K562 (cell line): ENCODE results near the gene CRK. TPM values are rescaled to one million over a fixed set of nuclear protein-coding genes. Genes with fewer than 3 reads are reported as not detected.

Experiments used
- CEBPZ ChIP-seq: fragments of 150-350 bp; IDR thresholded peaks from 2 replicates; pipeline ENCODE4 v1.6.1; 2014; ENCODE audit warnings: low read depth, mild to moderate bottlenecking, low read length, borderline replicate concordance
- GTF2F1 ChIP-seq: IDR thresholded peaks from 2 replicates; pipeline ENCODE4 v1.6.1; 2011; ENCODE audit warnings: low read depth, low read length, improper control_type of control experiment
- MAZ ChIP-seq, 2 experiments: fragments of 450-650 bp in 1 of 2; sonication (generic) in 1 of 2; formaldehyde crosslinking; IDR thresholded peaks in 1 of 2; conservative IDR thresholded peaks in 1 of 2; 2 replicates each; pipeline versions ENCODE4 v1.4.0 to v1.5.0; 2020; ENCODE audit warnings: mild to moderate bottlenecking in 1 of 2, missing genetic modification reagents in 1 of 2
- POLR2B ChIP-seq: fragments of 450-650 bp; IDR thresholded peaks from 2 replicates; pipeline ENCODE4 v1.6.1; 2018; ENCODE audit warnings: low read depth; ENCODE audit not compliant: partially characterized antibody
- RFX1 ChIP-seq: fragments of 450-650 bp; IDR thresholded peaks from 2 replicates; pipeline ENCODE4 v1.6.1; 2016; ENCODE audit warnings: mild to moderate bottlenecking, moderate library complexity
- SAP30 ChIP-seq: fragments of 200-600 bp; sonication (generic); IDR thresholded peaks from 2 replicates; pipeline ENCODE4 v1.6.1; 2012; ENCODE audit warnings: borderline replicate concordance, low read depth, mild to moderate bottlenecking, moderate library complexity, low read length, control low read depth, inconsistent platforms; ENCODE audit not compliant: insufficient read depth, poor library complexity, severe bottlenecking
- ZFX ChIP-seq: sonication (generic); formaldehyde crosslinking; IDR thresholded peaks from 2 replicates; pipeline ENCODE4 v1.8.0; 2022; ENCODE audit warnings: mild to moderate bottlenecking, missing genetic modification reagents, moderate library complexity
- ZNF12 ChIP-seq: sonication (generic); formaldehyde crosslinking; IDR thresholded peaks from 2 replicates; pipeline ENCODE4 v1.4.0; 2020; ENCODE audit warnings: mild to moderate bottlenecking, missing genetic modification reagents
- ZNF584 ChIP-seq: fragments of 200-800 bp; sonication (Bioruptor generic); IDR thresholded peaks from 2 replicates; pipeline ENCODE4 v1.6.1; 2016; ENCODE audit warnings: low read depth, mild to moderate bottlenecking, missing genetic modification characterization, missing compliant biosample characterization
- ZNF589 ChIP-seq: fragments of 200-800 bp; sonication (Bioruptor generic); IDR thresholded peaks from 2 replicates; pipeline ENCODE4 v1.6.1; 2016; ENCODE audit warnings: low read depth, missing genetic modification characterization, missing compliant biosample characterization
- ZNF717 ChIP-seq: fragments of 250-450 bp; sonication (Bioruptor Pico); IDR thresholded peaks from 2 replicates; pipeline ENCODE4 v1.5.0; 2021
- polyA plus RNA-seq, 8 experiments: library from polyadenylated mRNA; depleted of rRNA in 4 of 8; stranded (reverse) in 5 of 8; unstranded in 3 of 8; fragments of >200 nt; fragmentation: Nextera tagmentation in 2 of 8; fragmentation: Illumina TruSeq in 1 of 8; extraction: Ambion mirVana in 2 of 8; extraction: Trizol in 1 of 8; gene quantifications; 2 replicates each; pipeline versions ENCODE4 v1.2.1 to v1.2.3, GENCODE V29; 2011 to 2014; ENCODE audit warnings: inconsistent platforms in 1 of 8, missing spikeins in 1 of 8
- total RNA-seq, 7 experiments: library from RNA; depleted of rRNA in 6 of 7; stranded (reverse); fragments of >200 nt in 6 of 7; fragmentation: Illumina TruSeq in 2 of 7; extraction: Trizol in 2 of 7; gene quantifications; 2 replicates each; pipeline versions ENCODE4 v1.2.1 to v1.2.3, GENCODE V29; 2011 to 2021; ENCODE audit warnings: low replicate concordance in 1 of 7
- TF ChIP-seq, protein P1 (sequence below): fragments of 450-650 bp; IDR thresholded peaks from 2 replicates; pipeline ENCODE4 v1.6.1; 2016; ENCODE audit warnings: antibody characterized with exemption
- TF ChIP-seq, protein P2 (sequence below): fragments of 250-450 bp; sonication (Bioruptor Pico); IDR thresholded peaks from 2 replicates; pipeline ENCODE4 v1.4.0; 2020
- TF ChIP-seq, protein P3 (sequence below): sonication (generic); formaldehyde crosslinking; IDR thresholded peaks from 2 replicates; pipeline ENCODE4 v1.8.1; 2023; ENCODE audit warnings: mild to moderate bottlenecking, missing genetic modification reagents

CRK gene
- total and polyA plus RNA-seq, 9 of the 15 experiments (the other 6 are each of a cell fraction or from before 2014, with no cell fraction given), result 13.1 to 40.2 (median 26.1) TPM

DNA sequence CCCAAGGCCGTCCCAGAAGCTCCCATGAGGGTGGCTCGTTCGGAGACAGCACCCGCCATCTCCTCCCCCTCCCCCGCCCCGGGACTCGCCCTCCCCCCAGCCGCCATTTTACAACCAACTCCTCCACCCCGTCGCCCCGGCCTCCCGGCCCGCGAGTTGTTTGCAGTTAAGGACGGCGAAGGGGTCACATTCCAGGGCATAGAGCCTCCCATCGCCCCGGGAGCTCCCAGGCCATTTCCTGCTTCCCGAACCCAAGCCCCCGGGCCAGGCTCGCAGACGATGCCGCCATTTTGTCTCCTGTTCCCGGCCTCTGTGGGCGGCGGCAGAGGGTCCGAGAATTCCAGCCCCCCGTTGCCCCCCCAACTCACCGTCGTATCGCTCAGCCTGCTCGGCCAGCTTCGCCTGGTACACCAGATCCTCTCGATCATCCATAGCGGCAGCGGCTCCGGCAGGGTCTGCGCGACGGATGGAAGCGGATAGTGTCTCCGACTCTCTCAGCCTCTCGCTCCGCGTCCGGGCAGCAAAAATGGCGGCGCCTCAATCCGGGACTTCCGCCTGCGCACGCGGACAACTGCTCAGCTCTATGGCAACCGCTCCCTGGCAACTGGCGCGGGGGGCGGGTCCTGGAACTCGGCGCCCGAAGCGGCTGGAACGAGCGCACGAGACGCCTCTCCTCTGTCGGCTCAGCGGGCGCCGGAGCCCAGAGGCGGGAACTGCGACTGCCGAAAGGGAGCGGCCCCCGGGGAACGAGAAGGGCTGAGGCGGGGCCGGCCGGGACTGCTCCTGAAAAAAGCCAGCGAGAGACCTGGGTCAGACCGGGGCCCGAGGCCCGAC, 56.1 kb downstream of the CRK start, which contains the start of gene YWHAE (continued):
- TF ChIP-seq, protein P1, sequence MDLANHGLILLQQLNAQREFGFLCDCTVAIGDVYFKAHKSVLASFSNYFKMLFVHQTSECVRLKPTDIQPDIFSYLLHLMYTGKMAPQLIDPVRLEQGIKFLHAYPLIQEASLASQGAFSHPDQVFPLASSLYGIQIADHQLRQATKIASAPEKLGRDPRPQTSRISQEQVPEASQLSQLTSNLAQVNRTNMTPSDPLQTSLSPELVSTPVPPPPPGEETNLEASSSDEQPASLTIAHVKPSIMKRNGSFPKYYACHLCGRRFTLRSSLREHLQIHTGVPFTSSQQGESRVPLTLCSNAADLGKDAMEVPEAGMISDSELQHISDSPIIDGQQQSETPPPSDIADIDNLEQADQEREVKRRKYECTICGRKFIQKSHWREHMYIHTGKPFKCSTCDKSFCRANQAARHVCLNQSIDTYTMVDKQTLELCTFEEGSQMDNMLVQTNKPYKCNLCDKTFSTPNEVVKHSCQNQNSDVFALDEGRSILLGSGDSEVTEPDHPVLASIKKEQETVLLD, result no peak
- TF ChIP-seq RFX1 (peak; percentile 96), ZNF589 (no peak), ZNF12 (no peak), MAZ (CRISPR knock-in tag; conservative IDR thresholded peaks at IDR 0.05 in 1 of 2, IDR thresholded peaks at IDR 0.05 in 1 of 2) (peak; percentile 47 to 64; a peak in 3 of 4 replicates), ZNF584 (CRISPR knock-in tag) (no peak), GTF2F1 (peak; percentile 76; the same call in 1 of the 2 replicates), SAP30 (peak; percentile 25), POLR2B (peak; percentile 92), ZFX (CRISPR knock-in tag) (peak; percentile 88), ZNF717 (CRISPR knock-in tag) (no peak), CEBPZ (no peak)
- TF ChIP-seq, protein P2, sequence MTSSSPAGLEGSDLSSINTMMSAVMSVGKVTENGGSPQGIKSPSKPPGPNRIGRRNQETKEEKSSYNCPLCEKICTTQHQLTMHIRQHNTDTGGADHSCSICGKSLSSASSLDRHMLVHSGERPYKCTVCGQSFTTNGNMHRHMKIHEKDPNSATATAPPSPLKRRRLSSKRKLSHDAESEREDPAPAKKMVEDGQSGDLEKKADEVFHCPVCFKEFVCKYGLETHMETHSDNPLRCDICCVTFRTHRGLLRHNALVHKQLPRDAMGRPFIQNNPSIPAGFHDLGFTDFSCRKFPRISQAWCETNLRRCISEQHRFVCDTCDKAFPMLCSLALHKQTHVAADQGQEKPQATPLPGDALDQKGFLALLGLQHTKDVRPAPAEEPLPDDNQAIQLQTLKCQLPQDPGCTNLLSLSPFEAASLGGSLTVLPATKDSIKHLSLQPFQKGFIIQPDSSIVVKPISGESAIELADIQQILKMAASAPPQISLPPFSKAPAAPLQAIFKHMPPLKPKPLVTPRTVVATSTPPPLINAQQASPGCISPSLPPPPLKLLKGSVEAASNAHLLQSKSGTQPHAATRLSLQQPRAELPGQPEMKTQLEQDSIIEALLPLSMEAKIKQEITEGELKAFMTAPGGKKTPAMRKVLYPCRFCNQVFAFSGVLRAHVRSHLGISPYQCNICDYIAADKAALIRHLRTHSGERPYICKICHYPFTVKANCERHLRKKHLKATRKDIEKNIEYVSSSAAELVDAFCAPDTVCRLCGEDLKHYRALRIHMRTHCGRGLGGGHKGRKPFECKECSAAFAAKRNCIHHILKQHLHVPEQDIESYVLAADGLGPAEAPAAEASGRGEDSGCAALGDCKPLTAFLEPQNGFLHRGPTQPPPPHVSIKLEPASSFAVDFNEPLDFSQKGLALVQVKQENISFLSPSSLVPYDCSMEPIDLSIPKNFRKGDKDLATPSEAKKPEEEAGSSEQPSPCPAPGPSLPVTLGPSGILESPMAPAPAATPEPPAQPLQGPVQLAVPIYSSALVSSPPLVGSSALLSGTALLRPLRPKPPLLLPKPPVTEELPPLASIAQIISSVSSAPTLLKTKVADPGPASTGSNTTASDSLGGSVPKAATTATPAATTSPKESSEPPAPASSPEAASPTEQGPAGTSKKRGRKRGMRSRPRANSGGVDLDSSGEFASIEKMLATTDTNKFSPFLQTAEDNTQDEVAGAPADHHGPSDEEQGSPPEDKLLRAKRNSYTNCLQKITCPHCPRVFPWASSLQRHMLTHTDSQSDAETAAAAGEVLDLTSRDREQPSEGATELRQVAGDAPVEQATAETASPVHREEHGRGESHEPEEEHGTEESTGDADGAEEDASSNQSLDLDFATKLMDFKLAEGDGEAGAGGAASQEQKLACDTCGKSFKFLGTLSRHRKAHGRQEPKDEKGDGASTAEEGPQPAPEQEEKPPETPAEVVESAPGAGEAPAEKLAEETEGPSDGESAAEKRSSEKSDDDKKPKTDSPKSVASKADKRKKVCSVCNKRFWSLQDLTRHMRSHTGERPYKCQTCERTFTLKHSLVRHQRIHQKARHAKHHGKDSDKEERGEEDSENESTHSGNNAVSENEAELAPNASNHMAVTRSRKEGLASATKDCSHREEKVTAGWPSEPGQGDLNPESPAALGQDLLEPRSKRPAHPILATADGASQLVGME, result no peak
- TF ChIP-seq, protein P3, sequence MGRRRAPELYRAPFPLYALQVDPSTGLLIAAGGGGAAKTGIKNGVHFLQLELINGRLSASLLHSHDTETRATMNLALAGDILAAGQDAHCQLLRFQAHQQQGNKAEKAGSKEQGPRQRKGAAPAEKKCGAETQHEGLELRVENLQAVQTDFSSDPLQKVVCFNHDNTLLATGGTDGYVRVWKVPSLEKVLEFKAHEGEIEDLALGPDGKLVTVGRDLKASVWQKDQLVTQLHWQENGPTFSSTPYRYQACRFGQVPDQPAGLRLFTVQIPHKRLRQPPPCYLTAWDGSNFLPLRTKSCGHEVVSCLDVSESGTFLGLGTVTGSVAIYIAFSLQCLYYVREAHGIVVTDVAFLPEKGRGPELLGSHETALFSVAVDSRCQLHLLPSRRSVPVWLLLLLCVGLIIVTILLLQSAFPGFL, result no peak
